Measurements from ENCODE around the gene SF1.

Gene SF1

DNA sequence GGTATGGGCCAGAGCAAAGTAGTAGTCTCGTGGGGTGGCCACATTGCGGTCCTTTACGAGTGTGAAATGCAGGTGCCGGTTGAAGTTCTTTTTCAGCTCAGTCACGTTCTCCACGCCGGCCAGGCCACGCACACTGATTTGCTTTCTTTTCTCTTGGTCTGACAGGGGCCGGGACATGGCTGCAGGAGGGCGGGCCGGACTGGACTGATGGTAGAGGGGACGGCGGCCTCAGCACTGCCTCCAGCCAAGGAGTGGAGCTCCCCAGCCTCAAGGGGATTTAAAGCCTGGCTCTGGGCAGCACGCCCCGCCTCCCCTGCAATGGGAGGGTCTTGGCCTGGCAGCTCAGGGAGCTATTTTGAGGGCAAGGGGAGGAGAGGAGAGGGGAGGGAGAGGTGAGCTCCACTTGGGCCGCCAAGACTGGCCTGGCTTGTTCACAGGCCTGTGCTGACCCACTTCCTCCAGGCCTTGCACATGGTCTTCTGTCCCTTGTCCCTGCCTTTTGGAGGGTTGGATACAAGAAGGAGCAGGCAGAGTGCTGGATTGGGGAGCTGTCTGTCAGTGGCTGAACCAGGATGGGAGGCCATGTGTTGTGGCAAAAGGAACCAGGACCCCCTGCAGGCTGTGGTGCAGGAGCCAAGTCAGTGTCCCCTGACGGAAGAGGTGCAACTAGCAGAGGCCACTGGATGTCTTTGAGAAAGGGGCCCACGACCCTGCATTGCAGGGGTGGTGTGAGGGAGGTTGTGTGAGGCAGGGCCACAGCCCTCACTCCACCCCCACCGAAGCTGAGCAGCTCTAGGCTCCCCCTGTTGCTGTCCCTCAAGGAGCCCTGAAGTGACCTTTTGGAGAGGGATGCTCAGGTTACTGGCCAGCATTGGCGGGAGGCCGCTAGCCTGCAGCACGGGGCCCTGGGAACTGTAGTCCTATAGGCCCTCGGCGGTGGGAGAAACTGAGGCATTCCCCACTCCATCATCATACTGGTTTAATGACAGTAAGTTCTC, 18.3 kb downstream of the SF1 start, which contains the start of gene PYGM:
Gene PYGM, minus strand, starts transcription at position 253 of the 998 bp plus-strand sequence. Its CDS starts 76 bp downstream, at position 177.
- DNase-seq: no peak

DNA sequence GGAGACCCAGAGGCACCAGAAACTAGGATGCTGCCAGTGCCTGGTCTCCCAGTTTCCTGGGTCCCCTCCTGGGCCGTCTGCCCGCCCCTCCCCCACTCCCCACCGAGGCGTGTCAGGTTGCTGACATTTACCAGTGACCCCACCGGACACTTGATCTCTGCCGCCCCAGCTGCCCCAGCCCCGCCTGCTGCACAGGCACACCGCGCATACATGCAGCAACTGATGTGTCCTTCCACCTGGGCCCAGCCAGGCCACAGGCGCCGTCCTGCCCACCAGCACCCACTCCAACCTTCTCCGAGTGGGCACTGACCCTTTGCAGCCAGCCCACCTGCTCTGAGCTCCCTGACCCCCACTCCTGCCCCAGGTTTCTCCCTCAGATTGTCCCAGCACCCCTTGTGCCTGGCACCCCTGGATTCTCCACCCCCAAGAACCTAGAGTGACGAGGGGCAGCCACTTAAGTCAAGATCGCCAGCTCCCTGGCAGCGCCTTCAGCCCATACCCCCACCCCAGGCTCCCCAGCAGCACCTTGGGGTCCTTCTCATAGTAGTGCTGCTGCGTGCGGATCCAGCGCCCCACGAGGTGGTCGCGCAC, 19.1 kb downstream of the SF1 start:
- no peak for DNase-seq

DNA sequence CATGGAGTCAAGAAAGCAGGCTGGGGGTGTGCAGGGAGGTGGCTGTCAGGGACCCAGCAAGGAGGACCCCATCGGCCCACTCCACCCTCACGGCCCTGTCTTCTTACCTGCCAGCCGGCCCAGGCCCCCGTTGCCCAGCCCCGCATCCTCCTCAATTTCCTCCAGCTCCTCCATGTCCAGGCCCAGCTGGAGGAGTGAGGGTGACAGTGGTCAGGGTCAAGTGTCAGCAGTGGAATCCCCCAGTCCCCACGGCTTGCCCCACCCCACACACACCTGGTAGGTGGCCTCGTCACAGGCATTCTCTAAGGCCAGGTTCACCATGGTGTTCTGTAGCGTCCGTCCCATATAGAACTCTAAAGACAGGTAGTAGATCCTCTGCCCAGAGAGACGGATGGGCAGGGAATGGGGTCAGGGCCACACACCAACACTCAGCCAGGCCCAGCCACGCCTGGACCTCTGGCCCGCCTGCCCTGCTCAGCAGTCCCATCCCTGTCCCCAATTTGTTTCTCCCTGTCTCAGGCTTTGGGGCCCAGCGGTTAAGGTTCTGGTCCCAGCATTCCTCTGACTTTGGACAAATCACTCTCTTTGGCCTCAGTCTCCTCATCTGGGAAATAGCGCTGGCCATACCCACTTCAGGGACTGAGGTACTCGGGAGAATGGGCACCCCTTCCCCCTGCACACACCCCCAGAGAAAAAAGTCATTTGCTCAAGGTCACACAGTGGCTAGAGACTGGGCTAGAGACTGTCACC, 19.8 kb downstream of the SF1 start:
- no peak for DNase-seq

DNA sequence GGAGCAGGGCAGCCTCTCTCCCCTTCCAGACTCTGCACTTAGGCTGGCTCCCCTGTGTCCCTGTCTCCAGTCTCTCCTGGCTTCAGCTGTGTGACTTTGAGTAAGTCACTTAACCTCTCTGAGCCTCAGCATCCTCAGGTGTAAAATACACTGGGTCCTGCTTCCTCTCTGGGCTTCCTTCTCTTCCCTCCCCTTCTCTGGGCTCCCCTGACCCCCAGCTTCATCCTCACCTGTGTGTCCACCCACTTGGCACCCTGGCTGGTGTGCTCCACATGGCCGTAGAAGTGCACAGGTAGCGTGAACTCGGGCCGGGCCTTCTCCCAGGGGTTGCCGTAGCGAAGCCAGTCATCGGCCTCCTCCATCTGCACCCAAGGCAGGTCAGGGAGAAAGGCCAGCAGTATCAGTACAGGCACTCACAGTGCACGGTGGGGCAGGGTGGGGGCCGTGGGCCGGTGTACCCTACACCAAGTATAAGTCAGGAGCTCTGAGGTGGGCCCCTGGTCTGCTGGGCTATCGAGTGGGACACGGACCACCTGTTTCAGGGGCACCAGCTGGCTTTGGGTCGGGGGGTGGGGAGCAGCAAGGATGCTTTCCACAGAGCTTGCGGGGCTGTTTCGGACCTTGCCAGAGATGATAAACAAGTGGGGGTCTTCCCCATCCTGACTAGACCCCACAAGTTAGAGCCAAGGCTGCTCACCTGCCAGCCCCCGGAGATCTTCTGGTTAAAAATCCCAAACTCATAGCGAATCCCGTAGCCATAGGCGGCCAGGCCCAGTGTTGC, 20.6 kb downstream of the SF1 start:
- no peak for DNase-seq

DNA sequence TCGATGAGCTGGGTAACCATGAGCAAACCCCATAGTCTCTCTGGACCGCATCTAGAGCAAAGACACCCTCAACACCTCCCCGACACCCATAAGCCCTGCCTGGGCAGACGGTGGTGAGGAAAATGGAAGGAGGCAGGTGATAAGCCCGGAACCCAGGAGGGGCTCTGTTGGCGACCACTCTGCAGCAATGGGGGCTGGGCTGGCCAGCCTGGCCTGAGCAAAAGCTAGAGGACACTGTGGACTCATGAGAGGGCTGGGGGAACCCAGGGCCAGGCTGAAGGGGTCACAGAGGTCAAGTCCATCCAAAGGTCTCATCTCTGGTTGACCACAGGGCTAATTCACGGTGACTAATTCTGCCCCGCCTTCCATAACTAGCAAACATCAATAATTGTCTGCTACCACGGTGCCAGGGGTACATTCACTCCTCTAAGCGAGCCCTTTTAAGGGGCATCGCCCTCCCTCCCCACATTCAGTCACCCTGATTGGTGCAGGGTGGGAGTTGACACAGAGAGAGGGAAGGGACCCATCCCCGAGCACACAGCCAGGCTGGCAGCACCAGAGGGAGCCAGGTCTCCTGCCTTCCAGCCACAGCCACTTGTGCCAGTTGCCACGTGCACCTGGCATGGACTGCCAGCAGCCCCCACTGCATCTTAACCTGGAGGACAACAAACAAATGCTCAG, 22.5 kb downstream of the SF1 start:
- no peak for DNase-seq

DNA sequence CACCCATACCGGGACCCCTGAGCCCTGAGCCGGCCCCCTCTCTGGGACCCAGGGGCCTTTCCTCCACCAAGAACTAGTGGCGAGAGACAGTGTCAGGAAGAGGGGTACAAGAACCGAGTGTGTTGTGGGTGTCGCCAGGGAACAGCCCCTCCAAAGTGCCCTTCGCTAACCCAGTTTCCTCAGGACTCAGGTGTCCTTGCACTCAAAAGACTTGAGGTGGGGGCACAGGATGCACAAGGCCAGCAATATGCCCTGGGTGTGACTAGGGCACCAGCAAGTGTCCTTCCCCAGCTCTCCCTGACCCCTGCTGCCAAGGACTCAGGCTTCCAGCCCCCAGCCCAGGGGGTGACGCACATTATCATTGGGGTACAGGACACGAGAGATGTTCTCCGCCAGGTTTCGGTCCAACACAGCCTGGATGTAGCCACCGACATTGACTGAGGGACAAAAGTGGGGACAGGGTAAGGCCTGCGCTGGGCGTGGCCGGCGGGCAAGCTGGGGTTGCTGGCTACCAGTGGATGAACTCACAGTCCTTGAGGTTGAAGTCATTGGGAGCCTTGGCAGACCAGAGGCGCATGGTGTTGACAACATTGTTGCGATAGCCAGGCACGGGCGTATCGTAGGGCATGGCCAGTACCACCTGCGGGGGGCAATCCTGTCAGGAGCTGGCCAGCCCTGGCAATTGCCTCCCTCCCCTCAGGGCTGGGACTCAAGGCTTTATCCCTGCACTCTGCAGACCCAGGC, 23.3 kb downstream of the SF1 start:
- DNase-seq: no peak

DNA sequence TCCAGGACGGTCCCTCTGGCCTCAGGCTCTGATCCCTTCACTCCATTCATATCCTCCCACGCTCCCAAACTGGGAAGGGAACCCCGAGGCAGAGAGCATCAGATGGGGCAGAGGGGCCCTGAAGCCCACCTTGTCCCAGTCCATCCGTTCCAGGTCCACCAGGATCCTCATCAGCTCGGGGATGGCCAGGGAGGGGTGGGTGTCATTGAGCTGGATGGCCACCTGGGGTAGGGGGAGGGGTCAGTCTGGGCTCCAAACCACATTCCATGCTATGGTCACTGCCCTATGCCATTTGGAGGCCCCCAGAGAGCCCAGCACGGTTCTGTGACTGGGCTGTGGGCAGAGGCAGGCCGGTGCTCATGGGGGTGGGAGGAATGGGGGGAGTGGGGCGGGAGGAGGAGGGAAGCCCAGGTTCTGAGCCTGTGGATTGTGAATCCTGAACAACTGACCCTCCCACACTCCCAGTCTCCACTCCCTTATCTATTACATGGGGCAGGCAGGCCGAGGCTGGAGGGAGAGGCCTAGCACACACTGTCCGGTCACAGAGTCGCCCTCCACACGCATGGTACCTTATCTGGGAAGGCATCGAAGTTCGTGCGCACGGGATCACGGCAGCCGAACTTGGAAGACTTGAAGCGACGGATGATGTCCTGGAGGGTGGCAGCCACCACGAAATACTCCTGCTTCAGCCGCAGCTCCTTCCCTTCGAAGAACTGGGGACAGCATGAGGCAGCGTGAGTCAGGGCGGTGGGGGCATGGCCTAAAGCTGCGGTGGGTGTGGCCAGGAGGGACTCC, 24.0 kb downstream of the SF1 start:
- no peak for DNase-seq

DNA sequence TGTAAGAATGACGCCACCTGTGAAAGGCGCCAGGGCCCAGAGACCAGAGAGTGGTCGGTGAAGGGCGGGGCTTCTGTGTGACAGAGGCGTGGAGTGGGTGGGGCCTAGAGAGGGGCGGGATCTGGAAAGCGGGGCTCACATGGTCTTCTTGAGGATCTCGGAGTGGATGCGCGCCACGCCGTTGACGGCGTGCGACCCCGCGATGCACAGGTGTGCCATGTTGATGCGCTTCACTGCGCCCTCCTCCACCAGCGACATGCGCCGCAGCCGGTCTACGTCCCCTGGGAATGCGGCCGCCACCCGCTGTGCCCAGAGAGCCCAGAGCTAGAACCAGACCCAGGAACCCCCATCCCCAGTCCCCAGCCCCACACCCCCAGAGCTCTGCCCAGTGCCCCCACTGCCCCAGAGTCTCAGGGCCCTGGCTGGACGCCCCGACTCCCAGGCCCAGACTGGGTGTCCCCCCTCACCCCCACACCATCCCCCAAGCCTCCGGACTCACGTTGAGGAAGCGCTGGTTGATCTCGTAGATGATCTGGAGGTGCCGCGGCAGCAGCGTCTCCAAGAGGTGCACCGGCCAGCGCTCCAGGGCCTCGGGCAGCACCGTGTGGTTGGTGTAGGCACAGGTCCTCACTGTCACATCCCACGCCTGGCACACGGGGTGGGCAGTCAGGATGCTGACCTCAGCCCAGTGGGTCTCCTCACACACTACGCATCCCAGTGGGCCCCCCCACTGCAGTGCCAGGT, 24.8 kb downstream of the SF1 start:
- no peak for DNase-seq

DNA sequence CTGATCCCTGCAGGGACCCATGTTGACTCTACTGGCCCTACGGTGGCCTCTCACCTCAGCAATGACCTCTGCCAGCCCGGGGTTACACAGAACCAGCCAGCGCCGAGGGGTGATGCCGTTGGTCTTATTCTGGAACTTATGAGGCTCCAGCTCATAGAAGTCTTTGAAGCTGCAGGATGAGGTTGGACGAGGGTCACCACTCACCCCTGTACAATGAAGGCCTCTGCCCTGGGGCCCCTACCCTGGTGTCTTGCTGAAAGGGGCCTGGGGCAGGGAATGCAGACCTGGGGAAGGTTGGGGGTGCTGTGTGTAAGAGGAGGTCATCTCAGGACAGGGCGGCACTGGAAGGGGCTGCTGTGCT, 25.3 kb downstream of the SF1 start:
- DNase-seq: no peak

DNA sequence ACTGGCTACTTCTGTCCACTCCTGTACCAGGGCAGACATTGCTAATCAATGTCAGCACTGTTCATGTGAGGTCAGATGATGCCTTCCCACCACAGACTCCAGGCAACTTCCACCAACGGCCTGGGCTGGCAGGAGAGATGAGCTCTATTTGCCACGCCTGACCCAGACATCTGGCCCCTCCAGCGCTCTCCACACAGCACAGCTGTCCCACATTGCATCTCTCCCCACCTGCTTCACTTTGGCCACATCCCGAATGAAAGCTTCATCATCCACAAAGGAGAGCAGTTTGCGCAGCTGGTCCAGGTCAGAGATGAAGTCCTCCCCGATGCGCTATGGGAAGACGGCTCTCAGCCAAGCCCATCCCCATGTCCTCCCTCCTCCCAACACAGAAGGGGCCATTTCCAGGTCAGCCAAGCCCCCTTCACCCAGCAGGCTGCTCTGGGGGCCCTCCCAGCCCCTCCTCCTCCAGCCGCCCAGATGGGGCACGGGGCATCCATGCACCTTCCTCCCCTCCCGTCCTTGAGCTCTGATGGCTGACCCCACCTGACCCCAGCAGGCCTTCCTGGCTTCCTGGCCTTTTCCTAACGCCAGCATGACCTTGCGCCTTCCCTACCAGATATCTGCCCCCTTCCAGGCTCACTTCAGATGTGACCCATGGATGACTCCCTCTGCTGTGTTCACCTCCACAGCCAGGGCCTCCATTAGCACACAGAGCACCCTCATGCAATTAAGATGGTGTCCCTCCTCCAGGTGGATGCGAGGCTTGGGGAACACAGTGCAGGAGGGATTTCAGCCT, 26.0 kb downstream of the SF1 start:
- no peak for DNase-seq

DNA sequence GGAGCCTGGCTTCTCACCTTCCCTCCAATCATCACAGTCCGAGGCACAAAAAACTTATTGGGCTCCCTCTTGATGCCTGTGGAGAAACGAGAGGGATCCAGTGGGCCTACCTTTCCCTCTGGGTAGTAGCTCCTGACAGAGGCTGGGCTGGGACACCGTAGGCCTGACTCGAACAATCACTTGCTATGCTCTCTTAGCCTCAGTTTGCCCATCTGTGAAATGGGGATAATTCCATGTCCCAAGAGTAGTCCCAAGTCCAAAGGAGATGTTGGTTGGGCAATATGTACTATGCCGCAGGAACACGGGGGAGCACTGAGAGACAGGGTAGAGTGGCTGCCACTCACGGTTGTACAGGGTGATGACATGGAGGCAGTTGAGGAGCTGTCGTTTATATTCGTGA, 26.8 kb downstream of the SF1 start:
- no peak for DNase-seq

DNA sequence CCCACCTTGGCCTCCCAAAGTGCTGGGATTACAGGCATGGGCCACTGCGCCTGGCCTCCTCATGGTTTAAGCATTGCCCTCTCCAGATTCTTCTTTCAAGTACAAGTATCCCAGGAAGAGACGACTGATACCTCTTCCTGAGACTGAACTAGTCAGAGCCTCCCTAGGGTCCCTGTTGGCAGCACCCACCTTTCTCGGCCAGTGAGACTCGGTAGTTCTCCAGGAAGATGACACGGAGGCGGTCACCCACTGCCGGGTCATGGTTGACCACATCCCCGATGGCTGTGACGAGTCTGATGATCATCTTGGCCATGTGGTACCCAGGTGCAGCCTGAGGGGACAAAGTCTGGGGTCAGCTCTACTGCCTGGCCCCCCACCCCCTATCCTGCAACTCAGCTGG, 27.2 kb downstream of the SF1 start:
- DNase-seq: no peak

DNA sequence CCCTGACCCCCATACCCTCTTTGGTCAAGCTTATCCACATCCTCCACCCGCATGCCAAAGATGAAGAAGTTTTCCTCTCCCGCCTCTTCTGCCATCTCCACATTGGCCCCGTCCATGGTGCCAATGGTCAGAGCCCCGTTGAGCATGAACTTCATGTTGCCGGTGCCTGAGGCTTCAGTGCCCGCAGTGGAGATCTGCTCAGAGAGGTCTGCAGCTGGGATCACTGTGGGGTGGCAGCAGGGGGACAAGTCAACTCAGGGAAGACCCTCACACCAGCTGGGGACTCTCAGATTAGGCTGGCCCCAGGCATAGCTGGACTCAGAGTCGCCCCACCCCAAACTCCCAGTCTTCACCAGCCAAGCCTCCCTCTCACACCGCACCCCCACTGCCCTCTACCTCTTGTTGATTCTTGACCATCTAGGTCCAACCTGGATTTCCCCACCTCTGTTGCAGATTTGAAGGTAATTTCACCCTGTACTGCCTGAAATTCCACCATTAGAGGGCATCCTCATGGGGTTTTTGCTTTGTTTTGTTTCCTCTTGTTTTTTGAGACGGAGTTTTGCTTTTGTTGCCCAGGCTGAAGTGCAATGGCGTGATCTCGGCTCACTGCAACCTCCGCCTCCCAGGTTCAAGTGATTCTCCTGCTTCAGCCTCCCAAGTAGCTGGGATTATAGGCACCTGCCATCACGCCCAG, 27.8 kb downstream of the SF1 start:
- no peak for DNase-seq

DNA sequence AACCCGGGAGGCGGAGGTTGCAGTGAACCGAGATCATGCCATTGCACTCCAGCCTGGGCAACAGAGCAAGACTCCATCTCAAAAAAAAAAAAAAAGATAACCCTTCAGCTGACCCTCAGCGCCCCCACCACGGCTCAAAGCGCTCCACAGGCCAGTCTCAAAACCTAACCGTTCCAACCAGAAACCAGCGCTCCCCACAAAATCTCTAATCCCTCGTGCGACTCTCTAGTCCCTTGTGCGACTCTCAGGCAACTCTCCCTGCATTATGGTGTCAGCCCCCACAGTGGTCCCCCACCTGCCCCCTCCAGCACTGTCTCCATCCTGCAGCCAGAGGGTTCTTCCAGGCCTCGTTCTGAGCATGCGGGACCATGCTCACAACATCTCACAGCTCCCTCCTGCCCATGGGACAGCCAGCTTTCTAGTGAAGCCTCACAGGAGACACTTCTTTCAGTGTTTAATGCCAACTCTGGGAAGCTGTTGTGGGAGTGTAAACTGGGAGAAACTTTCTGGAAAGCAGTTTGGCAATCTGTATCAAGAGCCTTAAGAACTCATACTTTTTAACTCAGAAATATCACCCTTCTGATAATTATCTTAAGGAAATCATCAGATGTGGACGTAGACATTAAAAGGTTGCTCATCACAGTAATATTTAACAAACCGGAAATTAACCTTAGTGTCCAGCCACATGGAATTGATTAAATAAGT, 30.2 kb downstream of the SF1 start:
- no peak for DNase-seq

DNA sequence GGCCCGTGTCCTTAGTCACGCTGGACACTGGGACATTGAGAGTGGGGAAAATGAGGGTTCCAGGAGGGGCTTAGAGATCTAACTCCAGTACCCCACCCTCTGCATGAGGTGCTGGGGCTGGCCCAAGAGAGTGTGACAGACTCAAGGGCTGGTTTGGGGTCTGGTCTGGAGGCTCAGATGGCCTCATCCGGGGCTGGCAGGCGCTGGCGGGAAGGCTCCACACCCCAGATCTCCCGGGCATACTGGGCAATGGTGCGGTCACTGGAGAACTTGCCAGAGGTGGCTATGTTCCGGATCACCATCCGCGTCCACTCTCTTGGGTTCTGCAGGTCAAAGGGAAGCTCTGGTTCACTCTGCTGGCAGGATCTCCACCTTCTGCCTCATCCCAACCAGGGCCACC, 31.9 kb downstream of the SF1 start:
- no peak for DNase-seq

DNA sequence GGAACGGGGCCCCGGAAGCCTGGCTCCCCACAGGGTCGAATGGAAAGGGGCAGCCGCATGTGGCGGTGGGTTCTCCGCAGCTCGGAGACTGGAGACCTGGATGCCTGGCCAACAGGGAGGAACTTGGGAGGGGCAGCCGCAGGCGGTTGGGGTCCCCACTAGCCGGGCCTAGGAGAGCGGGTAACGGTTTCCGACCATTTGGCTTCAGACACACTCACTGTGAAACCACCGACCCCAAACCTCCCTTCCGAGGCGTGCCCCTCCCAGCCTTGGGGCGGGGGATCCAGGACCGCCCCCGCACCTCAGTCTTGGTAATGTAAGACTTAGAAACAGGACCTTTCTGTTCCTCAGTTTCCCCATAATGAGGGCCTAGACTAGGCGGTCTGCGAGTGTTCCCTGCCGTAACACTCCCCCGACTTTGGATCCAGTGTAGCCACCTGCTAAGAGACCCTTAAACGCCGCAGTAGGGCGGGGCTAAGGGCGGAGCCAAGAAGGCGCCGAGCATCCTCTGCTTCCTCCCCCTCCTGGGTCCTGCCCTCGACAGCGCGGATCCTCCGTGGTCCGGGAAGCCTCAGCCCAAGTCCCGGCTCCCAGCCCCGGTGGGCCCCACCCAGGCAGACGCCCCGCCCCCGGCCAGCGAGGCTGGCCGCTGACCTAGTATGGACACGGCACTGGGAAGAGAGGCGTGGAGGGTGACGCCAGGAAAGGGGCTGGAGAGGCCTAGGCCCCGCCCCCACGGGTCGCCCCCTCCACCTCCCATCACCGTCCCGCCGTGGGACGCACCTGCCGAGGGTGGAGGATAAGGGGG, 32.6 kb downstream of the SF1 start:
- no peak for DNase-seq

DNA sequence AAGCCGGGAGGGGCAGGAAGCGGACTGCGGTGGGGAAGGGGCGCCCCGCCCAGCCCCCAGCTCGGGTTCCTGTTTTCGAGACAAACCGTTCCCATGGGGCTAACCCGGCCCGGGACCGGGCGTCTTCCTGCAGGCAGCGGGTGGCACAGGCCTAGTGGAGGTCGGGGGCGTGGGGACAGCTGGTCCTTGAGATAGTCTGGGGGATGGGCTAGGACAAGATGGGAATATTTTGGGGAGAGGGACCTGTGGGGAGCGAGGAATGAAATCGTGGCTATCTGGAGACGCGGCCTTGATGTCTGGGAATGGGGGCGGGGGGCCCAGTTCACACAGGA, 33.2 kb downstream of the SF1 start:
- no peak for DNase-seq

Data from NCI-H2081 (cell line).